Measurements from ENCODE around the gene LRRC15. TPM values are rescaled to one million over a fixed set of nuclear protein-coding genes. Genes with fewer than 3 reads are reported as not detected.

LRRC15 gene
- total RNA-seq, 1 experiment from 2014 or later, result not detected

GRCh38 chr3:194387926-194388418 is 18.4 kb upstream of the LRRC15 start:
- in situ Hi-C loops (cut with HindIII; ENCODE audit: low pct_unique_long_range_greater_than_20kb, low sequenced_read_pairs), result no loop called here
- DNase-seq (ENCODE audit: low read depth), result no peak

DNA sequence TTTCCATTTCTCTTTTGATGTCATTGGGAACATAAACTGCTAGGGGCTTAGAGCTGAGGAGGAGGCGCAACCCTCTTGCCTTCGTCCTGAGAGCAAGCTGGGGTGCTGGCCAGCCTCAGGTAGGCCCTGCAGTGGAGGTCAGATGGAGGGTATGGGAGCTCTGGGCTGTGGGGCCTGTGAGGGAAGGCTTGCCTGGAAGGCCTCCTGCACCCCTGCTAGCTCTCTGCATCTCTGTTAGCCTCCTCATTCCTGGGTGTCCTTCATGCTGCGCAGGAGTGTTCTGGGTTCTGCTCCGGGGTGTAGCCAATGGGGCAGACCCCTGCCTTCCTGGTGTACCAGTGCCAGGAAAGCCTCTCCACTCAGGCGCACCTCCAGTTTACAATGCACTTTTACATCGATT is 17.7 kb upstream of the LRRC15 start:
- in situ Hi-C loops (cut with HindIII; ENCODE audit: low pct_unique_long_range_greater_than_20kb, low sequenced_read_pairs), result no loop called here

GRCh38 chr3:194386648-194387047 is 17.1 kb upstream of the LRRC15 start:
- in situ Hi-C loops (cut with HindIII; ENCODE audit: low pct_unique_long_range_greater_than_20kb, low sequenced_read_pairs), result no loop called here

More for the DNA sequence above, 17.7 kb upstream of the LRRC15 start:
- DNase-seq (ENCODE audit: low read depth), result no peak

DNA sequence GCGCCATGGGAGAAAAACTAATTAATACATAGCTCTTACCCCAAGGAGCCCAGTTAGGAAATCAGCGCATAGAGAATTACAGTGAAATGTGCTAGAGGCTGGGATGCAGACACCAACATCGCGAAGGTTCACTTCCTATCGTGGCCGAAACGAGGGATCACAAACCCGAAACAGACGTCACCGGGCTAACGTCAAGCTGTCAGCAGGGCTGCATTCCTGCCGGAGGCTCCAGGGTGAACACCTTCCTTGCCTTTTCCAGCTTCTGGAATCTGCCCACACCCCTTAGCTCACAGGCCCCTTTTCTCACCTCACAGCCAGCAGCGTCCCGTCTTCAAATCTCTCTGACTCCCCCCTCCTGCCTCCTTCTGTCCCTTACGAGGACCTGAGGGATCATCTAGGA is 16.5 kb upstream of the LRRC15 start:
- in situ Hi-C loops (cut with HindIII; ENCODE audit: low pct_unique_long_range_greater_than_20kb, low sequenced_read_pairs), result no loop called here
- no peak for DNase-seq (ENCODE audit: low read depth)

More at GRCh38 chr3:194386648-194387047, 17.1 kb upstream of the LRRC15 start:
- no peak for DNase-seq (ENCODE audit: low read depth)

- no peak for DNase-seq (ENCODE audit: low read depth)
- in situ Hi-C loops (cut with HindIII; ENCODE audit: low pct_unique_long_range_greater_than_20kb, low sequenced_read_pairs), result no loop called here
Observed at GRCh38 chr3:194384569-194385001, 15.0 kb upstream of the LRRC15 start.

- in situ Hi-C loops (cut with HindIII; ENCODE audit: low pct_unique_long_range_greater_than_20kb, low sequenced_read_pairs), result no loop called here
- DNase-seq (ENCODE audit: low read depth), result no peak
Observed at GRCh38 chr3:194384156-194384555, 14.6 kb upstream of the LRRC15 start.

- no peak for DNase-seq (ENCODE audit: low read depth)
- in situ Hi-C loops (cut with HindIII; ENCODE audit: low pct_unique_long_range_greater_than_20kb, low sequenced_read_pairs), result no loop called here
Observed at GRCh38 chr3:194383276-194383940, 13.9 kb upstream of the LRRC15 start.

DNA sequence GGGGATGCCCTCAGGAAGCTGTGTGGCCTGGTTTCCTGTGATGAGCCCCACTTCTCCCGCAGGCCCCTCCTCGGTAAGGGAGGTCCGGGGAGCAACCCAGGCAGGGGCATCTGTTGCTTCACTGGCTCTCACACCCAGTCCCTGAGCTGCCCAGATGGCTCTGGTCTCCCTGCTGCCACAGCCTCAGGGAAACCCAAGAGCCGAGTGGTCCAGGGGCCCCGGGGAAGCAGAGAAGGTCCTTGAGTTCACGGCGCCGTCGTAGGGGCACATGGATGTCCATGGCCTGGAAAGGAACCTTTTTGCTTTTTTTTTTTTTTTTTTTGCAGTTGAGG is 13.3 kb upstream of the LRRC15 start:
- in situ Hi-C loops (cut with HindIII; ENCODE audit: low pct_unique_long_range_greater_than_20kb, low sequenced_read_pairs), result no loop called here
- DNase-seq (ENCODE audit: low read depth), result no peak

- DNase-seq (ENCODE audit: low read depth), result no peak
- in situ Hi-C loops (cut with HindIII; ENCODE audit: low pct_unique_long_range_greater_than_20kb, low sequenced_read_pairs), result no loop called here
Observed at GRCh38 chr3:194382196-194382891, 12.8 kb upstream of the LRRC15 start.

DNA sequence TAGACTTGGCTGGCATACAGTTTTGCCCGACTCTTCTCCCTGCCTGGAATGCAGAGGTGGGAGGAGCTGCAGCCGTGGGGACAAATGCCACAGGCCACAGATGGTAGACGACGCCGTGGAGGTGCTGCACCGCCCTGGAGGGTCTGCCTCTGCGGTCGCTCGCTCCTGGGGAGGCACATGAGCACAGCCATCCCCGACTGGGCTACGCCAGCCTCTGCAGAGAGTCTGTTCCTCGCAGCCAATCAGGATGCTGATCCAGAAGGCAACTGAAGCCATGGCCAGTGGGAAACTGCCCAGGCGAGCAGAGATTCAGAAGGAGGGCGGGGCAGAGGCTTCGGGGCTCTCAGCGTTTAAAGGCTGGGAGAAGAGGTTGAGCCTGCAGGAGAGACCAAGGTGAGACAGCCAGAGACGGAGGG is 11.9 kb upstream of the LRRC15 start:
- DNase-seq (ENCODE audit: low read depth), result peak; percentile 51
- in situ Hi-C loops (cut with HindIII; ENCODE audit: low pct_unique_long_range_greater_than_20kb, low sequenced_read_pairs), result no loop called here

DNA sequence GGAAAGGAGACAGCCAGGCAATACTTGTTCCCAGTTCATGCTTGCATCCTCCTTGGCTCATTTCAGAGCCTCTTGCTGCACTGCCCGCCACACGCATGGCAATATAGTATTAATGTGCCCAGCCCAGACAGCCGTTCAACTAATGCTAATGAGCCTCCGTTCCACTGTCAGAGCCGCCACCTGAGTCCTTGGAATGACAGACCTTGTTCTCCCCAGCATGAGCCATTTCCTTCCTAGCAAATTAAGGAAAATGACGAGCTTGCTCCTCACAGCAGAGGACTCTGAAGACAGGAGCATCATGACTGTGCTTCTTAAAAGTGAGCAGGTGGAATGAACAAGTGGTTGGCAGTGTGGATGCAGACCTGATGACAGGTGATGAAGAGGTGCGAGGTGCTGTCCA is 10.8 kb upstream of the LRRC15 start:
- no peak for DNase-seq (ENCODE audit: low read depth)
- in situ Hi-C loops (cut with HindIII; ENCODE audit: low pct_unique_long_range_greater_than_20kb, low sequenced_read_pairs), result no loop called here

- in situ Hi-C loops (cut with HindIII; ENCODE audit: low pct_unique_long_range_greater_than_20kb, low sequenced_read_pairs), result no loop called here
- DNase-seq (ENCODE audit: low read depth), result no peak
Observed at GRCh38 chr3:194379651-194380050, 10.1 kb upstream of the LRRC15 start.

DNA sequence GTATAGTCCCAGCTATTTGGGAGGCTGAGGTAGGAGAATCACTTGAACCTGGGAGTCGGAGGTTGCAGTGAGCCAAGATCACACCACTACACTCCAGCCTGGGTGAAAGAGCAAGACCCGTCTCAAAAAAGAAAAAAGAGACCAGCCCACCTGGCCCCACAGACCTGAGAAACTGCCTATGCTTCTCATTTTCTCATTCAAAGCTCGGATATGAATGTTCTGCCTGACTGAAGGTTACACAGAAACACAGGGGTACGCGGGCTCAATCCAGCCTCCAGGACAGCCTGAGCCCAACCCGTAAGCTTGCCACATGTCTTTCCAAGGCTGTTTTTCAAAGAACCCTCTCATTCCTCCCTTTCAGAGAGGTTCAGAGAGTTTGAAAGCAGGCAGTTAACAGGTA is 9.7 kb upstream of the LRRC15 start:
- in situ Hi-C loops (cut with HindIII; ENCODE audit: low pct_unique_long_range_greater_than_20kb, low sequenced_read_pairs), result no loop called here
- DNase-seq (ENCODE audit: low read depth), result no peak

DNA sequence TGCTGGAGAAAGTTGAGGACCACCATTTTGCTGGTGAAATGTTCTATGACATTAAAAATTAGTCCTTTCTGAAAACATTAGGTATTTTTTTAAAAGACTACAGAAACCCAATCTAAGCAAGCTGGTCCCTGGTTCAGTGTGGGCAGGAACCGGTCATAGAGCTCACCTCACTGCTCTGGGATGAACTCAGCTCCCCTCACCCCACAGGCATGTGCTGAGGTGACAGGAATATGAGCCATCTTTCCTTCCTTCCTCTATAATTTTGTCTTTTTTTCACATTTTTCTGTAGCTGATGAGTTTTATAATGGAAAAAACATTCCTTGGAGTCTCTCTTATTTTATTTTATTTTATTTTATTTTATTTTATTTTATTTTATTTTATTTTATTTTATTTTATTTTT is 8.2 kb upstream of the LRRC15 start:
- no peak for DNase-seq (ENCODE audit: low read depth)
- in situ Hi-C loops (cut with HindIII; ENCODE audit: low pct_unique_long_range_greater_than_20kb, low sequenced_read_pairs), result no loop called here

DNA sequence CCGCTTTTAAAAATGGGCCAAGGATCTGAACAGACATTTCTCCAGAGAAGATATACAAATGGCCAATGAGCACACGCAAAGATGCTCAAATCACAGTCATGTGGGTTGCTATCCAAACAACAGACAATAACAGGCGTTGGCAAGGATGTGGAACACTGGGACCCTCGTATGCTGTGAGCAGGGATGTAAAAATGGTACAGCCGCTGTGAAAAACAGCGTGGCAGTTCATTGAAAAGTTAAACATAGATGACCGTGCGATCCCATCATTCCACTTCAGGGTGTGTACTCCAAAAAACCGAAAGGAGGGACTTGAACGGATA is 6.7 kb upstream of the LRRC15 start:
- in situ Hi-C loops (cut with HindIII; ENCODE audit: low pct_unique_long_range_greater_than_20kb, low sequenced_read_pairs), result no loop called here
- no peak for DNase-seq (ENCODE audit: low read depth)

DNA sequence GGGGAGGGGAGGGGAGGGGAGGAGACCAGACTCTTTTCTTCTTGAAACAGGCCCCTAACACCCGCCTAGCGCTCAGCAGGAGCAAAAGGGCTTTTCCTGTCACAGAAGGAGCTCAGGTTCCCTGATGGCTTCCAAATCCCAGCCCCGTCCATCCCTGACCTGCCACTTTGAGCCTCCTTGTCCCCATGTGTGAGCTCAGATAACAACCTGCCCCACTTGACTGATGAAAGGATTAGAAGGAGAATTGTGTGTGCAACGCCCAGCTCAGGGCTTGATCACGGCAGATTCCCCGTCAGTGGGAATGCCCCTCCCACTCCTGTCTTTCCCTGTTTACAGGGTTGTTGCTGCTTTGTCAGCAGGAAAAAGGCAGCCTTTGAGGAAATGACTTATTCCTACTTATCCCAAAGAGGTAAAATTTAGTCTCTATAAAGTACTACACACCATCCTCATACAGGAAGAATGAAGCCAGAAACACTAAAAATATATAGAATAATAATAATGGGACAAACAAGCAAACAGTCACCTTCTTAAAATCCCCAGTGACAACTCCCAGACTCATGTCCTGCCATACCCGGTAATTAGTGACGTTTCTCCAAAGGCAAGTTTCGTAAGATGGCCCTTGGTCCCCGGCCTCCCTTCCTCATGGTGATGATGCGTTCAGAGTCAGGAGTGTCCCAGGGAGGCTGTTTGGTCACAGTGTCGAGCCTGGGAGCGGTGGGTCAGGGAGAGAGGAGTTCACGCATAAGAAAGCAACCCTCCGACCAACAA is 6.1 kb upstream of the LRRC15 start:
- in situ Hi-C loops (cut with HindIII; ENCODE audit: low pct_unique_long_range_greater_than_20kb, low sequenced_read_pairs), result no loop called here
- DNase-seq (ENCODE audit: low read depth), result no peak

- in situ Hi-C loops (cut with HindIII; ENCODE audit: low pct_unique_long_range_greater_than_20kb, low sequenced_read_pairs), result no loop called here
- DNase-seq (ENCODE audit: low read depth), result no peak
Observed at GRCh38 chr3:194374935-194375334, 5.4 kb upstream of the LRRC15 start.

DNA sequence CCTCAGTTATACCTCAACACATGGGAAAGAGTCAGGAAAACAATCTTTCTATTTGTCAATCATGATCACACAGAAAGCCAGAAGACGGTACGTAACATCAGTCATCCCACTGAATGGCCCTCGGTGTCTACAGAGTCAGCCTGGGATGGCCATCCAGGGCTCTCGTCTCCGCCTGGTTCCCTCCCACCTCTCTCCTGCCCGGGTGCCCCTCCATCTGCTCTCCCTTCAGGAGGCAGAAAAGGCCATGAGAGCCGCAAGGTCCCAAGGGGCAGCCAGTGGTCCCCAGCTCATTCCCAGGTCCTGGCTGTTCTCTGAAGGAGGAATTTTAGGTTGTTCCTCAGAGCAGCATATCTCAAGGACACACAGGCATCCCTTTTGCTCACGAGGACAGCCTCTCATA is 4.4 kb upstream of the LRRC15 start:
- in situ Hi-C loops (cut with HindIII; ENCODE audit: low pct_unique_long_range_greater_than_20kb, low sequenced_read_pairs), result no loop called here
- no peak for DNase-seq (ENCODE audit: low read depth)

DNA sequence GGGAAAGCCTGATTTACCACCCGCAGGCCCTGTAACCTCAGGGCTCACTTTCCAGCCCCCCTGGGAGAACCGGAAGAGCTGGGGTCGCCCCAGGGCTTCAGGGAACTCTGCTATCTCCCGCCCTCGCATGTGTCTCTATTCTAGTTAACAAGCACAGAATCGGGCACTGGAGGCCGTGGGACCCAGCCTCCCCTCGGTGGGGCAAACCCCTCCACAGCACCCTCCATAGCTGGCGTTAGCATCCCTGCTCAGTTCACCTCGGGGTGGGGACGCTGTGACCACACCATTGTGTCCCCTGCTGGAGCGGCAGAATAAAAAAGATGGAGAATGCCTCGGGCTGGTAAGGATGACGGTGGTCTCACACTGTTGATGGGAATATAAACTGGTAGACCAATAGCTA is 3.5 kb upstream of the LRRC15 start:
- no peak for DNase-seq (ENCODE audit: low read depth)

More for the DNA sequence above, 3.5 kb upstream of the LRRC15 start:
- in situ Hi-C loops (cut with HindIII; ENCODE audit: low pct_unique_long_range_greater_than_20kb, low sequenced_read_pairs), result no loop called here

All from Caki2 (cell line).